ENCODE measurements around the gene GMFB.

DNA sequence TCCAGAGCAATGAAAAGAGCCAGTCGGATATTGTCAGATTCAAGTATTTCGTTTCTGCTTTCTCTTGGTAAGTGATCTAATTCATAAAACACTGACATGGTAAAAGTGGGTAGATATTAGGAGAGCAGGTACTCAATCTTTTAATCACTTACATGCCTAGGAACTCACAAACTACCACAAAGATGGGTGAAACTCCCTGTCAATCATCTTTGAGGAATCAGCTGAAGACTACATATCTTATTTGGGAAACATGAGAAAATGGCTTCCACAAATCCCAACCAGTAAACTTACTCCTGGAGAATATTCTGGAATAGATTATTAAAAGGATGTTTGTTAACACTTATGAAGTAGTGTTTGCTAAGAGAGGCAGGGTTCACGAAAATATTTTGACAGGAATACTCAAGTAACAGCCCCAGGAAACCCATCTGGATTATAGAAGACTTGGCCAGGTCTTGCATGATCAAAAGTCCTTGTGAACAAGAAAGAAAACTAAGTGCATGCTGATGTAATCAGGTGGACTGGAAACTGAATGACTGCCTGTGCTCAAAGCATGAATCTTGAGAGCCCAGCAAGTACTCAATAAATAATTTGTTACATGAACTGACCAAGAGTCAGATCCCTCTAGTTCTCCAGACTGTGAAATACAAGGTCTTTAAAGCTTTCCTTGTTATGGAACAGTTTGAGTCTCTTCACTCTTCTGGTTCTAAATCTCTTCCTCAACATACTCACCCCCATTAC, 63.1 kb downstream of the GMFB start:
- TF ChIP-seq, protein P1, sequence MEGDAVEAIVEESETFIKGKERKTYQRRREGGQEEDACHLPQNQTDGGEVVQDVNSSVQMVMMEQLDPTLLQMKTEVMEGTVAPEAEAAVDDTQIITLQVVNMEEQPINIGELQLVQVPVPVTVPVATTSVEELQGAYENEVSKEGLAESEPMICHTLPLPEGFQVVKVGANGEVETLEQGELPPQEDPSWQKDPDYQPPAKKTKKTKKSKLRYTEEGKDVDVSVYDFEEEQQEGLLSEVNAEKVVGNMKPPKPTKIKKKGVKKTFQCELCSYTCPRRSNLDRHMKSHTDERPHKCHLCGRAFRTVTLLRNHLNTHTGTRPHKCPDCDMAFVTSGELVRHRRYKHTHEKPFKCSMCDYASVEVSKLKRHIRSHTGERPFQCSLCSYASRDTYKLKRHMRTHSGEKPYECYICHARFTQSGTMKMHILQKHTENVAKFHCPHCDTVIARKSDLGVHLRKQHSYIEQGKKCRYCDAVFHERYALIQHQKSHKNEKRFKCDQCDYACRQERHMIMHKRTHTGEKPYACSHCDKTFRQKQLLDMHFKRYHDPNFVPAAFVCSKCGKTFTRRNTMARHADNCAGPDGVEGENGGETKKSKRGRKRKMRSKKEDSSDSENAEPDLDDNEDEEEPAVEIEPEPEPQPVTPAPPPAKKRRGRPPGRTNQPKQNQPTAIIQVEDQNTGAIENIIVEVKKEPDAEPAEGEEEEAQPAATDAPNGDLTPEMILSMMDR (IDR thresholded peaks at IDR 0.05 in 2 of 3, conservative IDR thresholded peaks at IDR 0.05 in 1 of 3; ENCODE audit: control insufficient read depth in 2 of 3, extremely low read depth in 1 of 3, insufficient read depth in 1 of 3, low read depth in 3 of 3, low read length in 3 of 3) = no peak
- TF ChIP-seq POLR2A (IDR thresholded peaks at IDR 0.05; ENCODE audit: low read depth, low read length) (no peak), BACH1 (IDR thresholded peaks at IDR 0.05; ENCODE audit: borderline replicate concordance) (no peak), BMI1 (IDR thresholded peaks at IDR 0.05; ENCODE audit: borderline replicate concordance) (no peak), HDGF (IDR thresholded peaks at IDR 0.05) (no peak), TAF1 (IDR thresholded peaks at IDR 0.05; ENCODE audit: borderline replicate concordance, low read depth, low read length) (no peak), ZNF24 (IDR thresholded peaks at IDR 0.05) (no peak)
- TF ChIP-seq, protein P2, sequence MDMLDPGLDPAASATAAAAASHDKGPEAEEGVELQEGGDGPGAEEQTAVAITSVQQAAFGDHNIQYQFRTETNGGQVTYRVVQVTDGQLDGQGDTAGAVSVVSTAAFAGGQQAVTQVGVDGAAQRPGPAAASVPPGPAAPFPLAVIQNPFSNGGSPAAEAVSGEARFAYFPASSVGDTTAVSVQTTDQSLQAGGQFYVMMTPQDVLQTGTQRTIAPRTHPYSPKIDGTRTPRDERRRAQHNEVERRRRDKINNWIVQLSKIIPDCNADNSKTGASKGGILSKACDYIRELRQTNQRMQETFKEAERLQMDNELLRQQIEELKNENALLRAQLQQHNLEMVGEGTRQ (IDR thresholded peaks at IDR 0.05; ENCODE audit: borderline replicate concordance, low read depth, low read length) = no peak
- TF ChIP-seq, protein P3, sequence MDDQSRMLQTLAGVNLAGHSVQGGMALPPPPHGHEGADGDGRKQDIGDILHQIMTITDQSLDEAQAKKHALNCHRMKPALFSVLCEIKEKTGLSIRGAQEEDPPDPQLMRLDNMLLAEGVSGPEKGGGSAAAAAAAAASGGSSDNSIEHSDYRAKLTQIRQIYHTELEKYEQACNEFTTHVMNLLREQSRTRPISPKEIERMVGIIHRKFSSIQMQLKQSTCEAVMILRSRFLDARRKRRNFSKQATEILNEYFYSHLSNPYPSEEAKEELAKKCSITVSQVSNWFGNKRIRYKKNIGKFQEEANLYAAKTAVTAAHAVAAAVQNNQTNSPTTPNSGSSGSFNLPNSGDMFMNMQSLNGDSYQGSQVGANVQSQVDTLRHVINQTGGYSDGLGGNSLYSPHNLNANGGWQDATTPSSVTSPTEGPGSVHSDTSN (IDR thresholded peaks at IDR 0.05; ENCODE audit: insufficient replicate concordance, low read depth, low read length) = no peak
- TF ChIP-seq, protein P4, sequence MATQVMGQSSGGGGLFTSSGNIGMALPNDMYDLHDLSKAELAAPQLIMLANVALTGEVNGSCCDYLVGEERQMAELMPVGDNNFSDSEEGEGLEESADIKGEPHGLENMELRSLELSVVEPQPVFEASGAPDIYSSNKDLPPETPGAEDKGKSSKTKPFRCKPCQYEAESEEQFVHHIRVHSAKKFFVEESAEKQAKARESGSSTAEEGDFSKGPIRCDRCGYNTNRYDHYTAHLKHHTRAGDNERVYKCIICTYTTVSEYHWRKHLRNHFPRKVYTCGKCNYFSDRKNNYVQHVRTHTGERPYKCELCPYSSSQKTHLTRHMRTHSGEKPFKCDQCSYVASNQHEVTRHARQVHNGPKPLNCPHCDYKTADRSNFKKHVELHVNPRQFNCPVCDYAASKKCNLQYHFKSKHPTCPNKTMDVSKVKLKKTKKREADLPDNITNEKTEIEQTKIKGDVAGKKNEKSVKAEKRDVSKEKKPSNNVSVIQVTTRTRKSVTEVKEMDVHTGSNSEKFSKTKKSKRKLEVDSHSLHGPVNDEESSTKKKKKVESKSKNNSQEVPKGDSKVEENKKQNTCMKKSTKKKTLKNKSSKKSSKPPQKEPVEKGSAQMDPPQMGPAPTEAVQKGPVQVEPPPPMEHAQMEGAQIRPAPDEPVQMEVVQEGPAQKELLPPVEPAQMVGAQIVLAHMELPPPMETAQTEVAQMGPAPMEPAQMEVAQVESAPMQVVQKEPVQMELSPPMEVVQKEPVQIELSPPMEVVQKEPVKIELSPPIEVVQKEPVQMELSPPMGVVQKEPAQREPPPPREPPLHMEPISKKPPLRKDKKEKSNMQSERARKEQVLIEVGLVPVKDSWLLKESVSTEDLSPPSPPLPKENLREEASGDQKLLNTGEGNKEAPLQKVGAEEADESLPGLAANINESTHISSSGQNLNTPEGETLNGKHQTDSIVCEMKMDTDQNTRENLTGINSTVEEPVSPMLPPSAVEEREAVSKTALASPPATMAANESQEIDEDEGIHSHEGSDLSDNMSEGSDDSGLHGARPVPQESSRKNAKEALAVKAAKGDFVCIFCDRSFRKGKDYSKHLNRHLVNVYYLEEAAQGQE (IDR thresholded peaks at IDR 0.05; ENCODE audit: low read depth, low read length) = no peak
- TF ChIP-seq, protein P5, sequence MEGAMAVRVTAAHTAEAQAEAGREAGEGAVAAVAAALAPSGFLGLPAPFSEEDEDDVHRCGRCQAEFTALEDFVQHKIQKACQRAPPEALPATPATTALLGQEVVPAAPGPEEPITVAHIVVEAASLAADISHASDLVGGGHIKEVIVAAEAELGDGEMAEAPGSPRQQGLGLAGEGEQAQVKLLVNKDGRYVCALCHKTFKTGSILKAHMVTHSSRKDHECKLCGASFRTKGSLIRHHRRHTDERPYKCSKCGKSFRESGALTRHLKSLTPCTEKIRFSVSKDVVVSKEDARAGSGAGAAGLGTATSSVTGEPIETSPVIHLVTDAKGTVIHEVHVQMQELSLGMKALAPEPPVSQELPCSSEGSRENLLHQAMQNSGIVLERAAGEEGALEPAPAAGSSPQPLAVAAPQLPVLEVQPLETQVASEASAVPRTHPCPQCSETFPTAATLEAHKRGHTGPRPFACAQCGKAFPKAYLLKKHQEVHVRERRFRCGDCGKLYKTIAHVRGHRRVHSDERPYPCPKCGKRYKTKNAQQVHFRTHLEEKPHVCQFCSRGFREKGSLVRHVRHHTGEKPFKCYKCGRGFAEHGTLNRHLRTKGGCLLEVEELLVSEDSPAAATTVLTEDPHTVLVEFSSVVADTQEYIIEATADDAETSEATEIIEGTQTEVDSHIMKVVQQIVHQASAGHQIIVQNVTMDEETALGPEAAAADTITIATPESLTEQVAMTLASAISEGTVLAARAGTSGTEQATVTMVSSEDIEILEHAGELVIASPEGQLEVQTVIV (IDR thresholded peaks at IDR 0.05; ENCODE audit: borderline replicate concordance, partially characterized antibody) = no peak
